Activated CD4-positive, alpha-beta memory T cell treated with anti-CD3 and anti-CD28 coated beads for 36 hours (primary cell): ENCODE measurements around the gene GLI1. TPM values are rescaled to one million over a fixed set of nuclear protein-coding genes. Genes with fewer than 3 reads are reported as not detected.

Source experiments
- CTCF ChIA-PET: fragments of 350-600 bp; sonication (Branson Sonifier 250); formaldehyde crosslinking; loops from one replicate; lab custom pipeline; 2021; ENCODE audit warnings: antibody characterized with exemption, inconsistent platforms; lab: Charles Lee
- POLR2A ChIA-PET: fragments of 350-600 bp; sonication (Branson Sonifier 250); formaldehyde crosslinking; loops from one replicate; lab custom pipeline; 2021; ENCODE audit warnings: antibody characterized with exemption; lab: Charles Lee
- DNase-seq: peaks from one replicate; pipeline ENCODE4 v3.0.0-alpha.2; 2020
- H3K27ac Mint-ChIP-seq: one replicate; pipeline ENCODE4 v1.8.0; 2021; ENCODE audit warnings: mixed read lengths
- H3K27me3 Mint-ChIP-seq: one replicate; pipeline ENCODE4 v1.8.0; 2021; ENCODE audit warnings: mixed read lengths
- H3K36me3 Mint-ChIP-seq: one replicate; pipeline ENCODE4 v1.8.0; 2021; ENCODE audit warnings: mixed read lengths
- H3K4me1 Mint-ChIP-seq: one replicate; pipeline ENCODE4 v1.8.0; 2021; ENCODE audit warnings: low read depth, mixed read lengths
- H3K4me3 Mint-ChIP-seq: one replicate; pipeline ENCODE4 v1.8.0; 2021; ENCODE audit warnings: mild to moderate bottlenecking, mixed read lengths
- H3K9me3 Mint-ChIP-seq: one replicate; pipeline ENCODE4 v1.8.0; 2021; ENCODE audit warnings: mixed read lengths
- intact Hi-C: fragments of 100-400 bp; cut with micrococcal nuclease; formaldehyde crosslinking; loops from one replicate; pipeline ENCODE4 v1.15.1; 2023
- total RNA-seq, 2 experiments: library from RNA; stranded (reverse); gene quantifications; one replicate each; pipeline ENCODE4 v1.2.3, GENCODE V29; 2021

GLI1 gene
- total RNA-seq, 2 experiments from 2014 or later = 0.07 TPM; not detected in 1

- DNase-seq = no peak
- POLR2A ChIA-PET = interaction anchor here (0.9 to 1.7 kb wide), 2 partner anchors 7 to 10 kb away, joined by 3 read pairs; no protein-coding TSS in a partner anchor
- H3K9me3 Mint-ChIP-seq = no peaks in the 10 kb centered on the region
- H3K4me3 Mint-ChIP-seq = no peak overlapping the region
- intact Hi-C loops = loop anchor here (10.0 kb wide), 1 partner anchor 786 kb away; the partner anchor contains the start of gene PTGES3
- H3K27me3 Mint-ChIP-seq = no peaks in the 10 kb centered on the region
- CTCF ChIA-PET = interaction anchor here (2.6 to 4.7 kb wide), 3 partner anchors 8 to 15 kb away, joined by 10 to 17 read pairs (median 15); partner anchors contain the start of genes GLI1 and INHBE
- peaks cover 23% of the 10 kb centered on the region for H3K4me1 Mint-ChIP-seq
- H3K27ac Mint-ChIP-seq = no peak overlapping the region
- peaks cover 44% of the 10 kb centered on the region for H3K36me3 Mint-ChIP-seq
These were observed 10.8 kb downstream of the GLI1 start for GRCh38 chr12:57470286-57470969.

- Mint-ChIP-seq H3K27me3 (no peaks in the 10 kb centered on the region), H3K9me3 (no peaks in the 10 kb centered on the region), H3K27ac (no peak overlapping the region), H3K36me3 (peaks cover 48% of the 10 kb centered on the region), H3K4me1 (peaks cover 25% of the 10 kb centered on the region), H3K4me3 (no peak overlapping the region)
- CTCF ChIA-PET = interaction anchor here (2.6 to 4.7 kb wide), 3 partner anchors 9 to 16 kb away, joined by 10 to 17 read pairs (median 15); partner anchors contain the start of genes GLI1 and INHBE
- no peak for DNase-seq
- intact Hi-C loops = loop anchor here (10.0 kb wide), 1 partner anchor 786 kb away; the partner anchor contains the start of gene PTGES3
- POLR2A ChIA-PET = interaction anchor here (0.9 to 1.7 kb wide), 3 partner anchors 8 to 242 kb away, joined by 3 read pairs; partner anchors contain the start of gene SHMT2
These were observed 11.5 kb downstream of the GLI1 start for GRCh38 chr12:57470970-57471656.

- H3K27ac Mint-ChIP-seq = no peak overlapping the region
- CTCF ChIA-PET = interaction anchor here (2.6 to 4.7 kb wide), 3 partner anchors 9 to 16 kb away, joined by 10 to 17 read pairs (median 15); partner anchors contain the start of genes GLI1 and INHBE
- H3K4me3 Mint-ChIP-seq = no peak overlapping the region
- peaks cover 27% of the 10 kb centered on the region for H3K4me1 Mint-ChIP-seq
- intact Hi-C loops = loop anchor here (10.0 kb wide), 1 partner anchor 787 kb away; the partner anchor contains the start of gene PTGES3
- no peaks in the 10 kb centered on the region for H3K27me3 Mint-ChIP-seq
- no peak for DNase-seq
- no peaks in the 10 kb centered on the region for H3K9me3 Mint-ChIP-seq
- H3K36me3 Mint-ChIP-seq = peaks cover 54% of the 10 kb centered on the region
- POLR2A ChIA-PET = interaction anchor here (0.8 to 1.7 kb wide), 3 partner anchors 9 to 242 kb away, joined by 3 read pairs; partner anchors contain the start of gene SHMT2
These were observed 12.1 kb downstream of the GLI1 start for GRCh38 chr12:57471661-57472060.

GRCh38 chr12:57472391-57472790 is 12.8 kb downstream of the GLI1 start:
- ChIA-PET POLR2A (interaction anchor here (0.8 to 1.7 kb wide), 3 partner anchors 9 to 243 kb away, joined by 3 read pairs; partner anchors contain the start of gene SHMT2), CTCF (interaction anchor here (2.6 to 4.7 kb wide), 3 partner anchors 10 to 17 kb away, joined by 10 to 17 read pairs (median 15); partner anchors contain the start of genes GLI1 and INHBE)
- Mint-ChIP-seq H3K4me1 (peaks cover 27% of the 10 kb centered on the region), H3K4me3 (no peak overlapping the region), H3K36me3 (peaks cover 55% of the 10 kb centered on the region), H3K27ac (peak overlapping the region; percentile 33), H3K27me3 (no peaks in the 10 kb centered on the region), H3K9me3 (no peaks in the 10 kb centered on the region)
- DNase-seq = no peak
- intact Hi-C loops = loop anchor here (10.0 kb wide), 1 partner anchor 788 kb away; the partner anchor contains the start of gene PTGES3

GRCh38 chr12:57473392-57473791 is 13.8 kb downstream of the GLI1 start:
- no peak for DNase-seq
- H3K4me1 Mint-ChIP-seq = peaks cover 31% of the 10 kb centered on the region
- no peaks in the 10 kb centered on the region for H3K27me3 Mint-ChIP-seq
- POLR2A ChIA-PET = no interaction called here
- CTCF ChIA-PET = interaction anchor here (1.6 to 1.8 kb wide), 2 partner anchors 11 to 15 kb away, joined by 6 to 8 read pairs; partner anchors contain the start of gene GLI1
- H3K9me3 Mint-ChIP-seq = no peaks in the 10 kb centered on the region
- H3K4me3 Mint-ChIP-seq = no peak overlapping the region
- H3K27ac Mint-ChIP-seq = no peak overlapping the region
- intact Hi-C loops = loop anchor here (10.0 kb wide), 1 partner anchor 789 kb away; the partner anchor contains the start of gene PTGES3
- H3K36me3 Mint-ChIP-seq = peaks cover 55% of the 10 kb centered on the region

GRCh38 chr12:57473886-57474285 is 14.3 kb downstream of the GLI1 start:
- Mint-ChIP-seq H3K4me1 (peaks cover 36% of the 10 kb centered on the region), H3K27me3 (no peaks in the 10 kb centered on the region), H3K4me3 (no peak overlapping the region), H3K9me3 (no peaks in the 10 kb centered on the region), H3K36me3 (peaks cover 58% of the 10 kb centered on the region), H3K27ac (no peak overlapping the region)
- ChIA-PET POLR2A (interaction anchor here (1.5 kb wide), 1 partner anchor 8 kb away, joined by 4 read pairs; no protein-coding TSS in a partner anchor), CTCF (interaction anchor here (1.6 to 1.8 kb wide), 2 partner anchors 11 to 15 kb away, joined by 6 to 8 read pairs; partner anchors contain the start of gene GLI1)
- intact Hi-C loops = loop anchor here (10.0 kb wide), 1 partner anchor 789 kb away; the partner anchor contains the start of gene PTGES3
- DNase-seq = no peak

DNA sequence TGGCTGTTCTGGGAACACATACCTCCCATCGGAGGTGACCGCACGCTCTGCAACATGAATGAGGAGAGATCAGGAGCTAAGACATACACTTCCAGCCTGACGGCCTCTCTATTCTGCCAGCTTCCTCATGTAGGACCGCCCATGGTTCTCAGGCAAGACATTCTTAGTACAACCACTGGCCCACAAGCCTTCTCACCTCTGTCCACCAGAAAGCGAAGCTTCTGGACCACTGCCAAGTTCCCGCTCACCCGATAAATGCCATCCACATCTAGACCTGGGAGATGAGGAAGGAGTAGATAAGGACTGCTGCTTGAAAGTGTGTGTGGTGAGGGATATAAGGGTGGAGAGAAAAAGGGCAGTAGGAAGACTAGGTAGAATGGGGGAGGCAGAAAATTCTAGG is 14.8 kb downstream of the GLI1 start:
- Mint-ChIP-seq H3K9me3 (no peaks in the 10 kb centered on the region), H3K4me3 (peak overlapping the region; percentile 41), H3K27ac (peak overlapping the region; percentile 36), H3K27me3 (no peaks in the 10 kb centered on the region), H3K36me3 (peaks cover 54% of the 10 kb centered on the region), H3K4me1 (peaks cover 41% of the 10 kb centered on the region)
- ChIA-PET POLR2A (interaction anchor here (1.5 kb wide), 1 partner anchor 9 kb away, joined by 4 read pairs; no protein-coding TSS in a partner anchor), CTCF (interaction anchor here (1.3 to 1.8 kb wide), 3 partner anchors 12 to 235 kb away, joined by 4 to 8 read pairs (median 6); partner anchors contain the start of gene GLI1)
- DNase-seq = no peak
- intact Hi-C loops = loop anchor here (10.0 kb wide), 1 partner anchor 790 kb away; the partner anchor contains the start of gene PTGES3

DNA sequence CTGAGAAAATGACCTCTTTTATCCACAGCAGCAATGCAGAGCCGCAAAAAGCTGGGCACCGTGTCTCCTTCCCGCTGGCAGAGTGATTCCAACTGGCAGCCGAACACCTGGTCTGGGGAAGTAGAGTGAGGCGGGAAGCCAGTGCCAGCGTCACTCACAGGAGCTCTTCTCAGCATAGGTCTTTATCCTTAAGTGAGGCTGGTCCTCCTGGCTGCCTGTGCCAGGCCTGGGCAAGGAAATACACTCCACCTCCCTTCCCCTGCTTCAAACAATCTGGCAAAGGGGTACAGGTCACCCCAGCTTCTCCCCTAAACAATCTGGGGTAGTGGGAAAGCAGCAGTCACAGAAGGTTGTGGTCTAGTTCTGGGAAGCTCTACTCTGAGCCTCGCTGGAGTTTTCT is 15.3 kb downstream of the GLI1 start:
- Mint-ChIP-seq H3K4me3 (peak overlapping the region; percentile 41), H3K4me1 (peaks cover 46% of the 10 kb centered on the region), H3K36me3 (peaks cover 53% of the 10 kb centered on the region), H3K27ac (peak overlapping the region; percentile 36), H3K9me3 (no peaks in the 10 kb centered on the region), H3K27me3 (no peaks in the 10 kb centered on the region)
- DNase-seq = no peak
- ChIA-PET POLR2A (interaction anchor here (1.5 kb wide), 1 partner anchor 9 kb away, joined by 4 read pairs; no protein-coding TSS in a partner anchor), CTCF (interaction anchor here (0.9 to 1.8 kb wide), 4 partner anchors 12 to 236 kb away, joined by 4 to 8 read pairs (median 5); partner anchors contain the start of gene GLI1)
- intact Hi-C loops = loop anchor here (5.0 to 10.0 kb wide), 2 partner anchors 217 to 790 kb away; partner anchors contain the start of genes OS9 and PTGES3

DNA sequence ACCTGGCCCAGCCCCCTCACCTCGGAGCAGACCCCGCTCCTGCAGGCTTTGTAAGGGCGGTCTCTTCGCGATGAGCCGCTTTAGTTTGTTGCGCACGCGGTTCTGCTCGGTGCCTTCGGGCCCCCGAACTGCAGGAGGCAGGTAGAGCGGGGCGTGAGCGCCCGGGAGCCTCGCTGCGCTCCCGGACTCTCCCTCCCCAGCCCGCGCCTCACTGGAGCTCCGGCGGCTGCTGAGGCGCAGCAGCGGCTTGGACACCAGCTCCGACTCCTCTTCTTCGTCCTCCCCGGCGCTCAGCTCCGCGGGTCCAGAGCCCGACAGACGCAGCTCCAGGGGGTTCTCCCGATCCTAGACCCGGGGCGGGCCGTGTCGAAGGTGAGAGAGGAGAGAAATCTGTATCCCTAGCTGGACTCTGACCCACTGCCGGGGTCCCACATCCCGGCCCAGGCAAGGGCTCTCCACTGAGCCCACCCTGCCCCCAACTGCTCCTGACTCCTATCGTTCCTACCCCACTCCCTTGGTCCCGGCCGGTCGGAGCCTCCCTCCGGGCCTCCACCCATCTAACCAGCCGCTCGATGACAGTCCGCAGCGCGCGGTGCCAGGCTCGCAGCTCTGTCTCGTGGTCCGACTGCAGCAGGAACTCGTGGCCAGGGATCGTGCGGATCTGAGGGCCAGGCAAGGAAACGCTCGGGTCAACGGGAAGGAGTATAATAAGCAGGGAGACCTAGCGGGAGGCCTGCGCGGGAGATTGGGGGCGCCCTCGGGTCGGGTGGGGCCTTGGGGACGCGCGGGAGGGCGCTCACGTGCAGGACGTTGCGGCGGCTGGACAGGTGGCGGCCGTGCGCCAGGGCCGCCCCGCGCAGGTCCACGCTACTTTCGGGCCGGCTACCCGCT is 15.9 kb downstream of the GLI1 start:
- intact Hi-C loops = loop anchor here (1.0 to 10.0 kb wide), 3 partner anchors 13 to 791 kb away; partner anchors contain the start of genes OS9 and PTGES3
- CTCF ChIA-PET = interaction anchor here (0.9 to 2.2 kb wide), 11 partner anchors 11 to 236 kb away, joined by 3 to 28 read pairs (median 4); partner anchors contain the start of genes GLI1 and MARS1
- POLR2A ChIA-PET = interaction anchor here (1.5 kb wide), 2 partner anchors 10 to 14 kb away, joined by 4 read pairs; no protein-coding TSS in a partner anchor
- Mint-ChIP-seq H3K27ac (peak overlapping the region; percentile 99), H3K4me1 (peaks cover 52% of the 10 kb centered on the region), H3K27me3 (no peaks in the 10 kb centered on the region), H3K36me3 (peaks cover 54% of the 10 kb centered on the region), H3K9me3 (no peaks in the 10 kb centered on the region), H3K4me3 (peak overlapping the region; percentile 87)
- peak; percentile 19 for DNase-seq
